RWPE1 (cell line): ENCODE data around the gene AGAP1.

Experiments used
- CTCF ChIA-PET: fragments of 350-600 bp; sonication (Branson Sonifier 250); formaldehyde crosslinking; extraction: SDS; loops from one replicate; lab custom pipeline; 2021; lab: Yijun Ruan, JAX
- POLR2A ChIA-PET: fragments of 400-600 bp; formaldehyde crosslinking; extraction: SDS; loops from one replicate; lab custom pipeline; 2020; ENCODE audit warnings: antibody characterized with exemption; ENCODE audit not compliant: low non-redundant PET; lab: Yijun Ruan, JAX
- DNase-seq: peaks from one replicate; pipeline ENCODE4 v3.0.0; 2012; ENCODE audit warnings: low spot score
- H3K27ac ChIP-seq: fragments of 450-650 bp; 2 replicates; pipeline ENCODE4 v1.5.1; 2017
- TF ChIP-seq, protein P1 (sequence below): fragments of 450-650 bp; conservative IDR thresholded peaks from 2 replicates; pipeline ENCODE4 v1.5.1; 2017; ENCODE audit warnings: low read depth, mild to moderate bottlenecking

AGAP1 gene

DNA sequence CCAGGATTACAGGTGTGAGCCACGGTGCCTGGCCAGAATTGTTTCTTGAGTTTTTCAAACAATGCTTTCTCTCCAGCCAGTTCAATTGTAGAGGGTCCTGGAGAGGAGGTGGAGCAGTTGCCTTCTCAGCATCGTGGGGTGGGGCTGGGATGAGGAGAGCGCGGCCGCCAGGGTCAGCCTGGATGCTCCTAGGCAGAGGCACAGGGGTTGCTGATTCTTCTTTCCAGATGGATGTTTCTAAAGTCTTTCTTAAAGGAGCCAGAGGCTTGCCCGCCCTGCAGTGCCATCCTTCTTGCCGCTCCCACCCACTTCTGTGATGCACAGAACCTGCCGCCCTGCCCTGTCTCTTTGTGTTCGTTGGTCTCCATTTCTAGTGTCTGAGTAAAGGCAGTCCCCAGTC lies 61.1 kb downstream of the AGAP1 start:
- no peak overlapping the region for H3K27ac ChIP-seq
- CTCF ChIA-PET, result interaction anchor here (0.6 kb wide), 1 partner anchor 186 kb away, joined by 4 read pairs; no protein-coding TSS in a partner anchor
- POLR2A ChIA-PET, result no interaction called here
- TF ChIP-seq, protein P1, sequence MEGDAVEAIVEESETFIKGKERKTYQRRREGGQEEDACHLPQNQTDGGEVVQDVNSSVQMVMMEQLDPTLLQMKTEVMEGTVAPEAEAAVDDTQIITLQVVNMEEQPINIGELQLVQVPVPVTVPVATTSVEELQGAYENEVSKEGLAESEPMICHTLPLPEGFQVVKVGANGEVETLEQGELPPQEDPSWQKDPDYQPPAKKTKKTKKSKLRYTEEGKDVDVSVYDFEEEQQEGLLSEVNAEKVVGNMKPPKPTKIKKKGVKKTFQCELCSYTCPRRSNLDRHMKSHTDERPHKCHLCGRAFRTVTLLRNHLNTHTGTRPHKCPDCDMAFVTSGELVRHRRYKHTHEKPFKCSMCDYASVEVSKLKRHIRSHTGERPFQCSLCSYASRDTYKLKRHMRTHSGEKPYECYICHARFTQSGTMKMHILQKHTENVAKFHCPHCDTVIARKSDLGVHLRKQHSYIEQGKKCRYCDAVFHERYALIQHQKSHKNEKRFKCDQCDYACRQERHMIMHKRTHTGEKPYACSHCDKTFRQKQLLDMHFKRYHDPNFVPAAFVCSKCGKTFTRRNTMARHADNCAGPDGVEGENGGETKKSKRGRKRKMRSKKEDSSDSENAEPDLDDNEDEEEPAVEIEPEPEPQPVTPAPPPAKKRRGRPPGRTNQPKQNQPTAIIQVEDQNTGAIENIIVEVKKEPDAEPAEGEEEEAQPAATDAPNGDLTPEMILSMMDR, result no peak
- no peak for DNase-seq

- no peak for DNase-seq
- TF ChIP-seq, protein P1, result no peak
- H3K27ac ChIP-seq, result no peak overlapping the region
- POLR2A ChIA-PET, result no interaction called here
- CTCF ChIA-PET, result no interaction called here
These were observed 61.5 kb downstream of the AGAP1 start for GRCh38 chr2:235555371-235555770.

DNA sequence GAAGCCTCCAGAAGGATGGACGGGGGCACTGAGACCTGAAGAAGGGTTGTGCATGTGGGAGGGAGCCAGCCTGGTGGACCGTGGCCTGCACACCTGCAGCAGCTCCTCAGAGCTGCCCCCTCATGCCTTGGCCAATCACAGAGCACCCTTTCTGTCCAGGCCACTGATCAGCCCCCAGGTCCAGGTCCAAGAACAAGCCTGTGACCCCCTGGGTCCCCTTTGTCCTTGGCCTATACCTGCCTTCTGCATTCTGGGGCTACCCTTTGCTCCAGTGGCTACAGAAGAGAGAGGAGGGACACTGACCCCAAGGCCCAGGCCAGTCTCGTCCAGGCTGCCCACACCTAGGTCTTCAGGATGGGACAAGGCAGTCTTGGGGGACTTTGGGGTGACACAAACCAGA lies 62.2 kb downstream of the AGAP1 start:
- ChIA-PET CTCF (interaction anchor here (0.7 kb wide), 1 partner anchor 9 kb away, joined by 3 read pairs; no protein-coding TSS in a partner anchor), POLR2A (no interaction called here)
- no peak overlapping the region for H3K27ac ChIP-seq
- no peak for DNase-seq
- TF ChIP-seq, protein P1, result no peak

DNA sequence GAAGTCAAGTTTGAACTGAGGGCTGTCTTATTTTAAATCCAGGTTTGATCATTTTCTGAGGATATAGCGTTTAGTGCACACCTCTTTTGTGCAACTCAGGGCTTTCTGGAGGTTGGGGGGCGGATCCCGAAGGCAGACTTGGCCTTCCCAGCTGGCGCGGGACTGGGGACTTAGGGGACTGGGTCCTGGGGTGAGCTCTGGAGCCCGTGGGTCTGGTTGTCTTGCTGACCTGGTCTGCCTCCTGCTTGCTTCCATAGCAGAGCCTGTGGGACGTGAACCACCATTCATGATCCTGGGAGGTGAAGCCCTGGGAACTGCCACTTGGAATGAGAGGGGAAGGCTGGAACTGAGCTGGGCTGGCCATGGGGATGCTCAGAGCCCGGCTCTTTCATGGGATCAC lies 63.1 kb downstream of the AGAP1 start:
- POLR2A ChIA-PET, result no interaction called here
- DNase-seq, result no peak
- TF ChIP-seq, protein P1, result no peak
- no peak overlapping the region for H3K27ac ChIP-seq
- CTCF ChIA-PET, result interaction anchor here (0.7 kb wide), 1 partner anchor 10 kb away, joined by 3 read pairs; no protein-coding TSS in a partner anchor

GRCh38 chr2:235557903-235558302 lies 64.1 kb downstream of the AGAP1 start:
- TF ChIP-seq, protein P1, result no peak

GRCh38 chr2:235558572-235558971 lies 64.7 kb downstream of the AGAP1 start:
- DNase-seq, result no peak
- TF ChIP-seq, protein P1, result no peak
- POLR2A ChIA-PET, result interaction anchor here (0.7 kb wide), 1 partner anchor 72 kb away, joined by 3 read pairs; no protein-coding TSS in a partner anchor
- no peak overlapping the region for H3K27ac ChIP-seq
- CTCF ChIA-PET, result no interaction called here

More at GRCh38 chr2:235557903-235558302, 64.1 kb downstream of the AGAP1 start:
- H3K27ac ChIP-seq, result no peak overlapping the region
- ChIA-PET POLR2A (no interaction called here), CTCF (no interaction called here)
- DNase-seq, result no peak
